Sigmoid colon (tissue), 4 donors: ENCODE data around the gene SNCAIP.

Experiments used
- CTCF ChIP-seq, 4 experiments: fragments of 450-650 bp in 3 of 4; fragments of 200-600 bp in 1 of 4; IDR thresholded peaks; one replicate each; pipeline ENCODE4 v1.5.1; 2016 to 2019; ENCODE audit warnings: antibody characterized with exemption in 4 of 4, mild to moderate bottlenecking in 3 of 4, moderate library complexity in 2 of 4
- EP300 ChIP-seq, 4 donors: sonication (generic); formaldehyde crosslinking; IDR thresholded peaks; one replicate each; pipeline ENCODE4 v1.6.1; 2017; ENCODE audit warnings: antibody characterized with exemption in 4 of 4
- POLR2A ChIP-seq, 2 donors: fragments of 450-650 bp; IDR thresholded peaks; one replicate each; pipeline ENCODE4 v1.6.1; 2016; ENCODE audit warnings: antibody characterized with exemption in 2 of 2, mild to moderate bottlenecking in 2 of 2, moderate library complexity in 2 of 2
- POLR2AphosphoS5 ChIP-seq, 4 donors: sonication (generic); formaldehyde crosslinking; IDR thresholded peaks; one replicate each; pipeline ENCODE4 v1.6.1; 2017; ENCODE audit warnings: antibody characterized with exemption in 4 of 4

- TF ChIP-seq CTCF (IDR thresholded peaks at IDR 0.05) (no peak), EP300 (IDR thresholded peaks at IDR 0.05) (no peak), POLR2A (IDR thresholded peaks at IDR 0.05) (no peak), POLR2AphosphoS5 (IDR thresholded peaks at IDR 0.05) (no peak)
Observed at GRCh38 chr5:122484103-122484502, 172.1 kb downstream of the SNCAIP start.
